Smooth muscle cell of bladder (primary cell): ENCODE results near the gene TSR2. TPM values are rescaled to one million over a fixed set of nuclear protein-coding genes. Genes with fewer than 3 reads are reported as not detected.

Experiments used
- total RNA-seq: library from RNA; depleted of rRNA; stranded (reverse); fragments of >200 nt; gene quantifications from 2 replicates; pipeline ENCODE4 v1.2.3, GENCODE V29; 2014

TSR2 gene
- 10.4 and 12.0 TPM in 2 replicates for total RNA-seq

DNA sequence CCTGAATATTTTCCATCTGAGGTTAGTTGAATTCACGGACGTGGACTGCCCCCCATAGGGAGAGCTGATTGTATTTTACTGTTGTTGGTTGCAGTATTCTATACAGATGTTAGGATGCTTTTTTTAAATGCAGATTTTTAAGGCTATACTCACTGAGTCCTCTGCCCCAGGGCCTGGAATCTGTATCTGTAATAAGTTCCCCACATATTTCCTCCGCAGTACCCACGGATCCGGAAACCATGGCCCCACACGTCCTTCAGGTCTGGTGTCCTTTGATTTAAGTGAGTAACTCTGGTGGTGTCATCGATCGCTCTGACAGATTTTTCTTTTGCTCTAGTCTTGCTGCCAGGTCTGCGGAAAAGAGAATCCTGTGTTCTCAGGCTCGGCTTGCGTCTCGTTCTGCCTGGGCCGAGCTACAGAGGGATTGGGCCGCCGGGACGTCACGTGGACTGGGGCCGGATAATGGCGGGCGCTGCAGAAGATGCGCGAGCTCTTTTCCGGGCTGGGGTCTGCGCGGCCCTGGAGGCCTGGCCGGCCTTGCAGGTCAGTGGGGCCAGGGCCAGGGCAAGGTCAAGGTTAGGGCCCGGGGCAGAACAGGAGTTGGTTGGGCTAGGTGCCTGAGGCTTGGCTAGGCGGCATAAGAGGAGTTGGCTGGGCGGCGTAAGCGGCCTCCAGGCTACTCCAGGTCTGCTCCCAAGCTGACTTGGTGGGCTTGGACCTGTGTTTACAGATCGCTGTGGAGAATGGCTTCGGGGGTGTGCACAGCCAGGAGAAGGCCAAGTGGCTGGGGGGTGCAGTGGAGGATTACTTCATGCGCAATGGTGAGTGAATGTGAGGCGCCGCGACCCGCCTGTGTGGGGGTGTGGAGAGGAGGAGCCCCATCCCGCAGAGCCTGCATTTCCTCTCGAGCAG, at the start of gene TSR2:
Gene TSR2 (plus strand): TSS at position 445 of the 912 bp plus-strand sequence. CDS start 18 bp downstream, at position 463.

Other genes starting within 250 kb of the TSR2 start
- gene WNK3, start 82.4 kb upstream of the TSR2 start, total RNA-seq, result 0.14 and 0.28 TPM in 2 replicates
- 2.0 and 3.0 TPM in 2 replicates for gene FGD1, start 55.8 kb downstream of the TSR2 start, total RNA-seq
- gene GNL3L, start 89.8 kb downstream of the TSR2 start, total RNA-seq, result 15.9 and 18.3 TPM in 2 replicates